ENCODE measurements around the gene ZC3H12A. TPM values are rescaled to one million over a fixed set of nuclear protein-coding genes. Genes with fewer than 3 reads are reported as not detected.

ZC3H12A gene
- total RNA-seq, 2 experiments from 2014 or later = 164 to 165 TPM

DNA sequence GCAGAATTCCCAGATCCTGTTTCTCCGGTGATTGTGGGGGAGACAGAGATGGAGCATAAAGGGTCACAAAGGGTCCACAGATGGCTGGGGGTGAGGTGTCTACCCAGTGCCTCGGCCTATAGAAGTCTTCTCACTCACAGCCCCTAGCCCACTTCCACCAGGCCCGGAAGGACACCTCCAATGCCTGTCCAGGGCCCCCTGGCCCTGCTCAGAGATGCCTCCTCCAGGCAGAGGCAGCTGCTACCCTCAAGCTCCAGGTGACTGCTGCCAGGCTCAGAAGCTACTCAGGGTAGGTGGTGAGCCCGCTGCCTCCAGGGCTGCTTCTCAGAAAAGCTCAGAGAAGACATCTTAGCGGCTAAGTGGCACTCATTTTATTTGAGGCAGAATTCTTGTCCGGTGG is 22.0 kb upstream of the ZC3H12A start:
- ChIA-PET POLR2A (no interaction called here), CTCF (interaction anchor here (9.8 kb wide), 1 partner anchor 34 kb away, joined by 120 read pairs; no protein-coding TSS in a partner anchor)
- H3K4me1 Mint-ChIP-seq (ENCODE audit: low read depth) = peaks cover 20% of the 10 kb centered on the region
- no peaks in the 10 kb centered on the region for H3K27me3 Mint-ChIP-seq
- TF ChIP-seq, protein P1, sequence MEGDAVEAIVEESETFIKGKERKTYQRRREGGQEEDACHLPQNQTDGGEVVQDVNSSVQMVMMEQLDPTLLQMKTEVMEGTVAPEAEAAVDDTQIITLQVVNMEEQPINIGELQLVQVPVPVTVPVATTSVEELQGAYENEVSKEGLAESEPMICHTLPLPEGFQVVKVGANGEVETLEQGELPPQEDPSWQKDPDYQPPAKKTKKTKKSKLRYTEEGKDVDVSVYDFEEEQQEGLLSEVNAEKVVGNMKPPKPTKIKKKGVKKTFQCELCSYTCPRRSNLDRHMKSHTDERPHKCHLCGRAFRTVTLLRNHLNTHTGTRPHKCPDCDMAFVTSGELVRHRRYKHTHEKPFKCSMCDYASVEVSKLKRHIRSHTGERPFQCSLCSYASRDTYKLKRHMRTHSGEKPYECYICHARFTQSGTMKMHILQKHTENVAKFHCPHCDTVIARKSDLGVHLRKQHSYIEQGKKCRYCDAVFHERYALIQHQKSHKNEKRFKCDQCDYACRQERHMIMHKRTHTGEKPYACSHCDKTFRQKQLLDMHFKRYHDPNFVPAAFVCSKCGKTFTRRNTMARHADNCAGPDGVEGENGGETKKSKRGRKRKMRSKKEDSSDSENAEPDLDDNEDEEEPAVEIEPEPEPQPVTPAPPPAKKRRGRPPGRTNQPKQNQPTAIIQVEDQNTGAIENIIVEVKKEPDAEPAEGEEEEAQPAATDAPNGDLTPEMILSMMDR (IDR thresholded peaks at IDR 0.05) = no peak
- Histone ChIP-seq H3K9me3 (ENCODE audit: control insufficient read depth in 1 of 2, insufficient read depth in 1 of 2, low read length in 2 of 2) (no peaks in the 10 kb centered on the region), H3K36me3 (ENCODE audit: insufficient read depth, low read length) (peaks cover 4% of the 10 kb centered on the region), H3K27me3 (ENCODE audit: control insufficient read depth in 1 of 2, insufficient read depth in 2 of 2, low read length in 2 of 2) (no peaks in the 10 kb centered on the region), H3K4me3 (ENCODE audit: low read length) (no peak overlapping the region), H3K4me1 (ENCODE audit: insufficient read depth, low read length) (peaks cover 19% of the 10 kb centered on the region), H3K27ac (ENCODE audit: low read depth in 1 of 2, low read length in 2 of 2) (no peak overlapping the region)
- H3K27ac Mint-ChIP-seq = no peak overlapping the region
- H3K4me3 Mint-ChIP-seq = no peak overlapping the region
- no peak for ATAC-seq (ENCODE audit: poor library complexity)
- intact Hi-C loops (cut with DNase I, micrococcal nuclease) = no loop called here
- peaks cover 4% of the 10 kb centered on the region for H3K36me3 Mint-ChIP-seq (ENCODE audit: low read depth)
- H3K9me3 Mint-ChIP-seq = no peaks in the 10 kb centered on the region
- DNase-seq = no peak

DNA sequence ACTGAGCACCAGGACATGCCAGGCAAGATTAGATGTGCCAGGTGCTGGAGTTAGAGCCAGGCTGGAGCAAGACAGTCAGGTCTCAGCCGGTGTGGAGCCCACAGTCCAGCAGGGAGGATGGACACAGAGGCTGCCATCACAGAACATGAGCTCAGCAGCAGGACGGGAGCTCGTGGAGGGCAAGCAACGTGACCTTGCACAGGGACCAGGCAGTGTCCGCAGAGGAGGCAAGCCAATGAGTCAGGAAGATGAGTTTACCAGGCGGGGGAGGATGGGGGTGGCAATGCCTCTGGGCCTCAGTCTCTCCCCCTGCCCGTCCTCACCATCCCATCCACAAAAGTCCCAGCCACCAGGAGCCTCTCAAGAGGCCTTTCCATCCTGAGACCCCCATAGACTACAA is 20.7 kb upstream of the ZC3H12A start:
- H3K27ac ChIP-seq (ENCODE audit: low read depth in 1 of 2, low read length in 2 of 2) = no peak overlapping the region
- peaks cover 4% of the 10 kb centered on the region for H3K36me3 ChIP-seq (ENCODE audit: insufficient read depth, low read length)
- ATAC-seq (ENCODE audit: poor library complexity) = no peak
- no peak for DNase-seq
- H3K4me3 ChIP-seq (ENCODE audit: low read length) = no peak overlapping the region
- H3K9me3 ChIP-seq (ENCODE audit: control insufficient read depth in 1 of 2, insufficient read depth in 1 of 2, low read length in 2 of 2) = no peaks in the 10 kb centered on the region
- Mint-ChIP-seq H3K27ac (no peak overlapping the region), H3K9me3 (no peaks in the 10 kb centered on the region), H3K4me3 (no peak overlapping the region), H3K36me3 (ENCODE audit: low read depth) (peaks cover 4% of the 10 kb centered on the region), H3K27me3 (no peaks in the 10 kb centered on the region), H3K4me1 (ENCODE audit: low read depth) (peaks cover 20% of the 10 kb centered on the region)
- H3K27me3 ChIP-seq (ENCODE audit: control insufficient read depth in 1 of 2, insufficient read depth in 2 of 2, low read length in 2 of 2) = no peaks in the 10 kb centered on the region
- POLR2A ChIA-PET = interaction anchor here (1.3 to 2.6 kb wide), 2 partner anchors 32 to 34 kb away, joined by 6 to 17 read pairs; no protein-coding TSS in a partner anchor
- intact Hi-C loops (cut with DNase I, micrococcal nuclease) = loop anchor here (1.0 to 2.0 kb wide), 2 partner anchors 229 kb away; no protein-coding TSS in a partner anchor
- CTCF ChIA-PET = interaction anchor here (9.8 kb wide), 1 partner anchor 33 kb away, joined by 120 read pairs; no protein-coding TSS in a partner anchor
- peaks cover 19% of the 10 kb centered on the region for H3K4me1 ChIP-seq (ENCODE audit: insufficient read depth, low read length)
- TF ChIP-seq, protein P1 (IDR thresholded peaks at IDR 0.05) = no peak

DNA sequence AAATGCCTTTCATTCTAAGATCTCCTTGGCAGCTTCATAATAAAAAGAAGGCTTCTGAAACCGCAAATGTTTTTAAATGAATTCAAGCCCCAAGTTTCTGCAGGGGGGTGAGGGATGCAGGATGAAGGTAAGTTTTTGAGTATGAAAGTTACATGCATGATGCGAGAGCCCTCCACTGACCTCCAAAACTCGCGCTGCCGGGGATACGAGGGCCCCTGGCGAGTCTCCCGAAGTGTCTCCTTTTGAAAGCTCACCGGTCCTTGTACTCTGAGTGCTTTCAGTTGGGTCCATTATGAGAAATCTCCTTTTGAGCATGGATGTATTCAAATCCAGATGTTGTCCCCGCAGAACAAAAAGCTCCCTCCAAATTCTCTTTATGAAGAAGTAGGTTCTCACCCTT is 18.9 kb upstream of the ZC3H12A start:
- CTCF ChIA-PET = interaction anchor here (1.5 to 9.8 kb wide), 4 partner anchors 20 to 226 kb away, joined by 3 to 120 read pairs (median 5); no protein-coding TSS in a partner anchor
- no peaks in the 10 kb centered on the region for H3K9me3 ChIP-seq (ENCODE audit: control insufficient read depth in 1 of 2, insufficient read depth in 1 of 2, low read length in 2 of 2)

More for the DNA sequence above, 18.9 kb upstream of the ZC3H12A start:
- no peaks in the 10 kb centered on the region for H3K9me3 Mint-ChIP-seq
- peaks cover 4% of the 10 kb centered on the region for H3K36me3 Mint-ChIP-seq (ENCODE audit: low read depth)
- no peaks in the 10 kb centered on the region for H3K27me3 Mint-ChIP-seq
- Histone ChIP-seq H3K4me1 (ENCODE audit: insufficient read depth, low read length) (peaks cover 9% of the 10 kb centered on the region), H3K27ac (ENCODE audit: low read depth in 1 of 2, low read length in 2 of 2) (no peak overlapping the region), H3K36me3 (ENCODE audit: insufficient read depth, low read length) (peaks cover 4% of the 10 kb centered on the region), H3K27me3 (ENCODE audit: control insufficient read depth in 1 of 2, insufficient read depth in 2 of 2, low read length in 2 of 2) (no peaks in the 10 kb centered on the region), H3K4me3 (ENCODE audit: low read length) (no peak overlapping the region)
- DNase-seq (no peak), ATAC-seq (ENCODE audit: poor library complexity) (no peak)
- intact Hi-C loops (cut with DNase I, micrococcal nuclease) = loop anchor here (1.0 to 5.0 kb wide), 3 partner anchors 32 to 227 kb away; partner anchors contain the start of gene DNALI1 (in 1 of the 2)
- TF ChIP-seq, protein P1 (IDR thresholded peaks at IDR 0.05) = no peak
- H3K4me1 Mint-ChIP-seq (ENCODE audit: low read depth) = peaks cover 10% of the 10 kb centered on the region
- H3K4me3 Mint-ChIP-seq = no peak overlapping the region
- POLR2A ChIA-PET = interaction anchor here (0.7 to 2.6 kb wide), 7 partner anchors 19 to 148 kb away, joined by 3 to 17 read pairs (median 4); partner anchors contain the start of genes MEAF6 and ZC3H12A
- no peak overlapping the region for H3K27ac Mint-ChIP-seq

Data from CD4-positive, alpha-beta T cell (primary cell).